Mesodermal cell (in vitro differentiated cells): Measurements from ENCODE around the gene GSTM2.
"Not testable (repeated sequence)": the region's sequence is repeated elsewhere in the genome, so short reads cannot be mapped to it uniquely, and the experiment has no call there.

Source experiments
- H3K27ac ChIP-seq: 2 replicates; pipeline ENCODE4 v1.7.0; 2013; ENCODE audit warnings: mild to moderate bottlenecking, low read depth, low read length, moderate library complexity; ENCODE audit not compliant: severe bottlenecking
- H3K36me3 ChIP-seq: 2 replicates; pipeline ENCODE4 v1.7.1; 2013; ENCODE audit warnings: mild to moderate bottlenecking, low read length, moderate library complexity; ENCODE audit not compliant: control insufficient read depth, insufficient read depth
- H3K4me1 ChIP-seq: one replicate; pipeline ENCODE4 v1.7.1; 2013; ENCODE audit warnings: mild to moderate bottlenecking, low read length; ENCODE audit not compliant: insufficient read depth, control insufficient read depth, poor library complexity, severe bottlenecking
- H3K4me3 ChIP-seq: 2 replicates; pipeline ENCODE4 v1.7.0; 2013; ENCODE audit warnings: low read length, control low read depth, mild to moderate bottlenecking; ENCODE audit not compliant: insufficient read depth, poor library complexity, severe bottlenecking; ENCODE audit errors: extremely low read depth
- H3K9me3 ChIP-seq: 2 replicates; pipeline ENCODE4 v1.7.1; 2013; ENCODE audit warnings: mild to moderate bottlenecking, low read length, moderate library complexity; ENCODE audit not compliant: control insufficient read depth
- WGBS, 2 experiments: methylation state at CpG; one replicate each; pipeline ENCODE4 v1.1.5; 2013; ENCODE audit warnings: missing lambda C conversion rate in 2 of 2; ENCODE audit not compliant: insufficient coverage in 2 of 2; 5-methylcytosine and 5-hydroxymethylcytosine counted together

The GSTM2 gene

GRCh38 chr1:109708949-109709348 lies 41.1 kb downstream of the GSTM2 start:
- H3K4me3 ChIP-seq, H3K27ac ChIP-seq, H3K36me3 ChIP-seq, H3K9me3 ChIP-seq, H3K4me1 ChIP-seq: not testable (repeated sequence)
- WGBS, 2 experiments = 90 to 100% methylated on average over 2 of the region's 4 CpGs

GRCh38 chr1:109709822-109710221 lies 42.0 kb downstream of the GSTM2 start:
- not testable (repeated sequence) for H3K36me3 ChIP-seq, H3K4me3 ChIP-seq, H3K4me1 ChIP-seq, H3K27ac ChIP-seq, H3K9me3 ChIP-seq

GRCh38 chr1:109711593-109712320 lies 43.9 kb downstream of the GSTM2 start, which contains the start of gene GSTM5:
Gene GSTM5 (plus strand): TSS chr1:109712251. CDS start chr1:109712313, 62 bp downstream.
- H3K4me3 ChIP-seq, H3K27ac ChIP-seq, H3K9me3 ChIP-seq, H3K36me3 ChIP-seq, H3K4me1 ChIP-seq: not testable (repeated sequence)
- 91 to 94% methylated on average over 21 to 30 of the region's 33 CpGs for WGBS, 2 experiments

GRCh38 chr1:109712321-109712864 lies 44.5 kb downstream of the GSTM2 start:
- Histone ChIP-seq H3K36me3 (no peaks in the 10 kb centered on the region), H3K4me3 (no peak overlapping the region), H3K4me1 (no peaks in the 10 kb centered on the region), H3K9me3 (no peaks in the 10 kb centered on the region), H3K27ac (no peak overlapping the region)
- 90 to 93% methylated on average over 16 to 21 of the region's 22 CpGs for WGBS, 2 experiments

GRCh38 chr1:109713636-109714035 lies 45.8 kb downstream of the GSTM2 start:
- H3K36me3 ChIP-seq = no peaks in the 10 kb centered on the region
- WGBS, 2 experiments = 80 to 87% methylated on average over 4 of the region's 5 CpGs
- H3K4me3 ChIP-seq = no peak overlapping the region
- no peaks in the 10 kb centered on the region for H3K9me3 ChIP-seq
- H3K4me1 ChIP-seq = no peaks in the 10 kb centered on the region
- H3K27ac ChIP-seq = no peak overlapping the region

GRCh38 chr1:109714661-109715372 lies 47.0 kb downstream of the GSTM2 start:
- Histone ChIP-seq H3K4me1 (no peaks in the 10 kb centered on the region), H3K27ac (no peak overlapping the region), H3K36me3 (no peaks in the 10 kb centered on the region), H3K4me3 (no peak overlapping the region), H3K9me3 (no peaks in the 10 kb centered on the region)
- 91 to 92% methylated on average over 10 to 11 of the region's 12 CpGs for WGBS, 2 experiments

GRCh38 chr1:109716121-109716520 lies 48.3 kb downstream of the GSTM2 start:
- Histone ChIP-seq H3K9me3 (no peaks in the 10 kb centered on the region), H3K36me3 (no peaks in the 10 kb centered on the region), H3K4me3 (no peak overlapping the region), H3K4me1 (no peaks in the 10 kb centered on the region), H3K27ac (no peak overlapping the region)
- WGBS, 2 experiments = 80% methylated on average over 1 of the region's 3 CpGs; no CpG with 5 or more reads in 1 of the 2 experiments

GRCh38 chr1:109716570-109717090 lies 48.8 kb downstream of the GSTM2 start:
- Histone ChIP-seq H3K36me3 (no peaks in the 10 kb centered on the region), H3K9me3 (no peaks in the 10 kb centered on the region), H3K27ac (no peak overlapping the region), H3K4me1 (no peaks in the 10 kb centered on the region), H3K4me3 (no peak overlapping the region)
- 85 to 93% methylated on average over 2 to 3 of the region's 3 CpGs for WGBS, 2 experiments

- no peak overlapping the region for H3K4me3 ChIP-seq
- no peaks in the 10 kb centered on the region for H3K4me1 ChIP-seq
- 89 to 95% methylated on average over 3 to 4 of the region's 5 CpGs for WGBS, 2 experiments
- H3K36me3 ChIP-seq = no peaks in the 10 kb centered on the region
- no peaks in the 10 kb centered on the region for H3K9me3 ChIP-seq
- no peak overlapping the region for H3K27ac ChIP-seq
Measured at GRCh38 chr1:109717729-109718128, 49.9 kb downstream of the GSTM2 start.

- no peaks in the 10 kb centered on the region for H3K9me3 ChIP-seq
- WGBS, 2 experiments = 79 to 96% methylated on average over 2 of the region's 2 CpGs
- no peaks in the 10 kb centered on the region for H3K36me3 ChIP-seq
- H3K4me1 ChIP-seq = no peaks in the 10 kb centered on the region
- H3K27ac ChIP-seq = no peak overlapping the region
- H3K4me3 ChIP-seq = no peak overlapping the region
Measured at GRCh38 chr1:109718495-109718894, 50.6 kb downstream of the GSTM2 start.
